Thoracic aorta (tissue), 2 donors: ENCODE data around the gene SLC5A6. TPM values are rescaled to one million over a fixed set of nuclear protein-coding genes. Genes with fewer than 3 reads are reported as not detected.

ENCODE experiments used
- ATAC-seq: fragments of 150-250 bp; one replicate; pipeline ENCODE4 v1.8.0; 2017; ENCODE audit warnings: low read depth; ENCODE audit not compliant: insufficient number of reproducible peaks, low FRiP score
- DNase-seq: peaks from one replicate; pipeline ENCODE4 v3.0.0-alpha.2; 2020; ENCODE audit warnings: low spot score
- H3K27ac ChIP-seq, 2 donors: fragments of 200-600 bp; sonication (generic); 1 replicate in 1 of 2; 2 replicates in 1 of 2; pipeline ENCODE4 v1.5.1; 2016; ENCODE audit warnings: mild to moderate bottlenecking in 2 of 2, moderate library complexity in 2 of 2
- H3K27me3 ChIP-seq: fragments of 200-600 bp; sonication (generic); replicated peaks from 2 replicates; pipeline ENCODE4 v1.6.0; 2016; ENCODE audit warnings: mild to moderate bottlenecking; ENCODE audit not compliant: insufficient read depth
- H3K36me3 ChIP-seq: fragments of 200-600 bp; sonication (generic); one replicate; pipeline ENCODE4 v1.5.1; 2016
- H3K4me1 ChIP-seq, 2 donors: fragments of 200-600 bp; sonication (generic); 1 replicate in 1 of 2; 2 replicates in 1 of 2; pipeline versions ENCODE4 v1.5.1 to v1.6.0; 2016; ENCODE audit warnings: low read depth in 2 of 2, mild to moderate bottlenecking in 1 of 2; ENCODE audit not compliant: control insufficient read depth in 1 of 2
- H3K4me3 ChIP-seq: fragments of 200-600 bp; sonication (generic); 2 replicates; pipeline ENCODE4 v1.5.1; 2016; ENCODE audit warnings: mild to moderate bottlenecking
- H3K9me3 ChIP-seq: fragments of 200-600 bp; sonication (generic); 2 replicates; pipeline ENCODE4 v1.5.1; 2016
- total RNA-seq, 2 donors: library from RNA; depleted of rRNA; stranded (reverse); fragments of >200 nt; gene quantifications; one replicate each; pipeline versions ENCODE4 v1.1.0 to v1.2.3, GENCODE V29; 2016
- TF ChIP-seq, protein P1 (sequence below): fragments of 200-600 bp; sonication (generic); IDR thresholded peaks from one replicate; pipeline ENCODE4 v1.5.1; 2019; ENCODE audit warnings: antibody characterized with exemption

The SLC5A6 gene
- total RNA-seq, 2 donors from 2014 or later, result 26.0 to 51.2 TPM

- ATAC-seq (no peak), DNase-seq (no peak)
- Histone ChIP-seq H3K4me3 (no peak overlapping the region), H3K9me3 (no peaks in the 10 kb centered on the region), H3K36me3 (peaks cover 55% of the 10 kb centered on the region), H3K27ac (no peak overlapping the region), H3K4me1 (no peaks in the 10 kb centered on the region), H3K27me3 (no peaks in the 10 kb centered on the region)
- TF ChIP-seq, protein P1, sequence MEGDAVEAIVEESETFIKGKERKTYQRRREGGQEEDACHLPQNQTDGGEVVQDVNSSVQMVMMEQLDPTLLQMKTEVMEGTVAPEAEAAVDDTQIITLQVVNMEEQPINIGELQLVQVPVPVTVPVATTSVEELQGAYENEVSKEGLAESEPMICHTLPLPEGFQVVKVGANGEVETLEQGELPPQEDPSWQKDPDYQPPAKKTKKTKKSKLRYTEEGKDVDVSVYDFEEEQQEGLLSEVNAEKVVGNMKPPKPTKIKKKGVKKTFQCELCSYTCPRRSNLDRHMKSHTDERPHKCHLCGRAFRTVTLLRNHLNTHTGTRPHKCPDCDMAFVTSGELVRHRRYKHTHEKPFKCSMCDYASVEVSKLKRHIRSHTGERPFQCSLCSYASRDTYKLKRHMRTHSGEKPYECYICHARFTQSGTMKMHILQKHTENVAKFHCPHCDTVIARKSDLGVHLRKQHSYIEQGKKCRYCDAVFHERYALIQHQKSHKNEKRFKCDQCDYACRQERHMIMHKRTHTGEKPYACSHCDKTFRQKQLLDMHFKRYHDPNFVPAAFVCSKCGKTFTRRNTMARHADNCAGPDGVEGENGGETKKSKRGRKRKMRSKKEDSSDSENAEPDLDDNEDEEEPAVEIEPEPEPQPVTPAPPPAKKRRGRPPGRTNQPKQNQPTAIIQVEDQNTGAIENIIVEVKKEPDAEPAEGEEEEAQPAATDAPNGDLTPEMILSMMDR, result no peak
Measured at GRCh38 chr2:27225526-27225925, 13.5 kb upstream of the SLC5A6 start.

- peaks cover 50% of the 10 kb centered on the region for H3K36me3 ChIP-seq
- H3K4me1 ChIP-seq, result peaks cover 0 to under 1% of the 10 kb centered on the region in 2 donors
- TF ChIP-seq, protein P1, result no peak
Measured at GRCh38 chr2:27223416-27223815, 11.3 kb upstream of the SLC5A6 start.

GRCh38 chr2:27222407-27222806, 10.3 kb upstream of the SLC5A6 start:
- TF ChIP-seq, protein P1, result no peak
- H3K9me3 ChIP-seq, result no peaks in the 10 kb centered on the region
- H3K27ac ChIP-seq, result no peak overlapping the region
- peaks cover 50% of the 10 kb centered on the region for H3K36me3 ChIP-seq
- ATAC-seq, result no peak
- peaks cover 4 to 11% of the 10 kb centered on the region in 2 donors for H3K4me1 ChIP-seq
- H3K27me3 ChIP-seq, result no peaks in the 10 kb centered on the region
- DNase-seq, result no peak
- H3K4me3 ChIP-seq, result no peak overlapping the region

More at GRCh38 chr2:27223416-27223815, 11.3 kb upstream of the SLC5A6 start:
- Histone ChIP-seq H3K4me3 (no peak overlapping the region), H3K27ac (no peak overlapping the region), H3K27me3 (no peaks in the 10 kb centered on the region), H3K9me3 (no peaks in the 10 kb centered on the region)
- no peak for DNase-seq
- ATAC-seq, result no peak

- H3K36me3 ChIP-seq, result peaks cover 40% of the 10 kb centered on the region
- ATAC-seq (no peak), DNase-seq (no peak)
- H3K4me3 ChIP-seq, result no peak overlapping the region
- no peaks in the 10 kb centered on the region for H3K27me3 ChIP-seq
- no peak overlapping the region for H3K27ac ChIP-seq
- H3K4me1 ChIP-seq, result peaks cover 4 to 19% of the 10 kb centered on the region in 2 donors
- H3K9me3 ChIP-seq, result no peaks in the 10 kb centered on the region
- TF ChIP-seq, protein P1, result no peak
Measured at GRCh38 chr2:27221166-27221565, 9.1 kb upstream of the SLC5A6 start.

DNA sequence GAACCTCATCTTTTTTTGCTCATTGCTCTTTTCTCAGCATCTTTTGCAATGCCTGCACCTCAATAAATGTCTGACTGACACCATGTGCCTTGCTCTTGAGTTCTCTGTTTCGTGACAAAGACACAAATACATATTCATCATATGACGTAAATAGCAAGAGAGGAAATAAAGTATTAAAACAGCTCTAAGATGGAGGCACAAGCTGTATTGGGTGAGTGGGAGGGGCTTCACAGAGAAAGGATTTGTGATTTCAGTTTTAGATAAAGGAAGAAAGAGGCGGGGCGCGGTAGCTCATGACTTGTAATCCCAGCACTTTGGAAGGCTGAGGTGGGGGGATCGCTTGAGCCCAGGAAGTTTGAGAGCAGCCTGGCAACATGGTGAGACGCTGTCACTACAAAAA, 8.0 kb upstream of the SLC5A6 start:
- Histone ChIP-seq H3K36me3 (peaks cover 36% of the 10 kb centered on the region), H3K27me3 (no peaks in the 10 kb centered on the region), H3K4me1 (peaks cover 4 to 19% of the 10 kb centered on the region in 2 donors), H3K27ac (no peak overlapping the region), H3K4me3 (no peak overlapping the region), H3K9me3 (no peaks in the 10 kb centered on the region)
- no peak for DNase-seq
- TF ChIP-seq, protein P1, result no peak
- no peak for ATAC-seq
